Measurements from ENCODE around the gene EXOC6.

DNA sequence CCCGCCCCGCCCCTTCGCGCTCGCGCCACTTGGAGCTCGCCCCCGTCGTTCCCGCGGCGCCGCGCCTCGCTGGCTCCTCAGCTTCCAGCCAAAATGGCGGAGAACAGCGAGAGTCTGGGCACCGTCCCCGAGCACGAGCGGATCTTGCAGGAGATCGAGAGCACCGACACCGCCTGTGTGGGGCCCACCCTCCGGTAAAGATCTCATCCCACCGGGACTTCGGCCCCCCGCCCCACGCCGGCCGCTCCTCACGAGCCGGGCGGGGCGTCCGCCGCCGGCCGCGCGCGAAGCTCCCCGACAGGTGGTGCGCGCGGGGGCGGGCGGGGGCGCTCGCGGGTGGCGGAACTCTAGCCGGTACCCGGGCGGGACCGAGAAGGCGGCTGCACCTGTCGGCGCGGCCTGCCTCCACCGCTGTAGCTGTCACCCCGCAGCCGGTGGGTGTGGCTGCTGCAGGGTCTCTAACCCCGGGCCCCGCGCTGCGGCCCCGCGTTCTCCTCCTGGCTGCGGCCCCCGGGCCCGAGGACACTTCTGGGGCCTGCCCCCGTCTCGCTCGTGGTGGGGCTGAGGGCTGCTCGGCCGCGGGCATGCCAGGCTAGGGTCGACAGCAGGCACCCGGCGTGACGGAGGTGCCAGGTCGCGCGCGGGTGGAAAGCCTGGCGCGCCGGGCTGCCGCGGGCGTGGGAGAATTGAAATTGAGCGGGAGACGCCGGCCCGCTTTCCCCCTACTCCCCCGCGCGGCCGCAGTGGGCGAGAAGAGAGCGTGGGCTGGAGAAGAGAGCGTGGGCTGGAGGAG, at the start of gene EXOC6:
- TF ChIP-seq, protein P1, sequence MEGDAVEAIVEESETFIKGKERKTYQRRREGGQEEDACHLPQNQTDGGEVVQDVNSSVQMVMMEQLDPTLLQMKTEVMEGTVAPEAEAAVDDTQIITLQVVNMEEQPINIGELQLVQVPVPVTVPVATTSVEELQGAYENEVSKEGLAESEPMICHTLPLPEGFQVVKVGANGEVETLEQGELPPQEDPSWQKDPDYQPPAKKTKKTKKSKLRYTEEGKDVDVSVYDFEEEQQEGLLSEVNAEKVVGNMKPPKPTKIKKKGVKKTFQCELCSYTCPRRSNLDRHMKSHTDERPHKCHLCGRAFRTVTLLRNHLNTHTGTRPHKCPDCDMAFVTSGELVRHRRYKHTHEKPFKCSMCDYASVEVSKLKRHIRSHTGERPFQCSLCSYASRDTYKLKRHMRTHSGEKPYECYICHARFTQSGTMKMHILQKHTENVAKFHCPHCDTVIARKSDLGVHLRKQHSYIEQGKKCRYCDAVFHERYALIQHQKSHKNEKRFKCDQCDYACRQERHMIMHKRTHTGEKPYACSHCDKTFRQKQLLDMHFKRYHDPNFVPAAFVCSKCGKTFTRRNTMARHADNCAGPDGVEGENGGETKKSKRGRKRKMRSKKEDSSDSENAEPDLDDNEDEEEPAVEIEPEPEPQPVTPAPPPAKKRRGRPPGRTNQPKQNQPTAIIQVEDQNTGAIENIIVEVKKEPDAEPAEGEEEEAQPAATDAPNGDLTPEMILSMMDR (IDR thresholded peaks at IDR 0.05) = peak in 2 of 4 donors; percentile 21 to 49
- TF ChIP-seq POLR2A (IDR thresholded peaks at IDR 0.05) = peak; percentile 58
